WERI-Rb-1 (cell line): ENCODE results near the gene ITFG2.
"Not testable (repeated sequence)": the region's sequence is repeated elsewhere in the genome, so short reads cannot be mapped to it uniquely, and the experiment has no call there.

Source experiments
- DNase-seq: peaks from one replicate; pipeline ENCODE4 v3.0.0-alpha.2; 2020
- H3K27ac ChIP-seq: fragments of 250-450 bp; sonication (Bioruptor Pico); 2 replicates; pipeline ENCODE4 v1.5.1; 2020; ENCODE audit warnings: mild to moderate bottlenecking, moderate library complexity
- H3K27me3 ChIP-seq: fragments of 250-450 bp; sonication (Bioruptor Pico); 2 replicates; pipeline ENCODE4 v1.5.1; 2021; ENCODE audit warnings: mild to moderate bottlenecking, low read depth, moderate library complexity; ENCODE audit not compliant: insufficient read depth, severe bottlenecking
- H3K36me3 ChIP-seq: fragments of 250-450 bp; sonication (Bioruptor Pico); 2 replicates; pipeline ENCODE4 v1.5.1; 2020; ENCODE audit warnings: mild to moderate bottlenecking, moderate library complexity
- H3K4me3 ChIP-seq: 2 replicates; pipeline ENCODE4 v1.5.1; 2011; ENCODE audit warnings: low read depth, mild to moderate bottlenecking, control low read depth, low read length
- H3K9me3 ChIP-seq: fragments of 250-450 bp; sonication (Bioruptor Pico); 2 replicates; pipeline ENCODE4 v1.5.1; 2021; ENCODE audit warnings: mild to moderate bottlenecking, moderate library complexity; ENCODE audit not compliant: severe bottlenecking
- CTCF ChIP-seq: IDR thresholded peaks from 2 replicates; pipeline ENCODE4 v1.5.1; 2011; ENCODE audit warnings: low read depth, mild to moderate bottlenecking, control low read depth, inconsistent platforms, low read length

Gene ITFG2

GRCh38 chr12:2769866-2770533 lies 42.5 kb upstream of the ITFG2 start:
- Histone ChIP-seq H3K27me3 (no peaks in the 10 kb centered on the region), H3K36me3 (no peaks in the 10 kb centered on the region), H3K4me3 (no peak overlapping the region), H3K27ac (no peak overlapping the region), H3K9me3 (no peaks in the 10 kb centered on the region)
- DNase-seq: no peak
- TF ChIP-seq CTCF: no peak

DNA sequence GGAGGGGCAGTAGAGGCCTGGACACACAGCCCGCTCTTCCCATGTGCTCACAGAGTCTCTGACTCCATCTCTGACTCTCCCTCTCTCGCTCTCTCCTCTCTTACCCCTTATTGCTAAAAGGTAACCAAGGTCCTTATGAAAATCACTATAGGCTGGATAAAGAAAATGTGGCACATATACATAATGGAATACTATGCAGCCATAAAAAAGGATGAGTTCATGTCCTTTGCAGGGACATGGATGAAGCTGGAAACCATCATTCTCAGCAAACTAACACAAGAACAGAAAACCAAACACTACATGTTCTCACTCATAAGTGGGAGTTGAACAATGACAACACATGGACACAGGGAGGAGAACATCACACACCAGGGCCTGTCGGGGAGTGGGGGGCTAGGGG lies 41.9 kb upstream of the ITFG2 start:
- not testable (repeated sequence) for H3K4me3 ChIP-seq, H3K9me3 ChIP-seq, H3K27ac ChIP-seq, H3K27me3 ChIP-seq, H3K36me3 ChIP-seq, DNase-seq

- no peaks in the 10 kb centered on the region for H3K27me3 ChIP-seq
- DNase-seq: no peak
These were observed 40.1 kb upstream of the ITFG2 start for GRCh38 chr12:2772370-2772769.

DNA sequence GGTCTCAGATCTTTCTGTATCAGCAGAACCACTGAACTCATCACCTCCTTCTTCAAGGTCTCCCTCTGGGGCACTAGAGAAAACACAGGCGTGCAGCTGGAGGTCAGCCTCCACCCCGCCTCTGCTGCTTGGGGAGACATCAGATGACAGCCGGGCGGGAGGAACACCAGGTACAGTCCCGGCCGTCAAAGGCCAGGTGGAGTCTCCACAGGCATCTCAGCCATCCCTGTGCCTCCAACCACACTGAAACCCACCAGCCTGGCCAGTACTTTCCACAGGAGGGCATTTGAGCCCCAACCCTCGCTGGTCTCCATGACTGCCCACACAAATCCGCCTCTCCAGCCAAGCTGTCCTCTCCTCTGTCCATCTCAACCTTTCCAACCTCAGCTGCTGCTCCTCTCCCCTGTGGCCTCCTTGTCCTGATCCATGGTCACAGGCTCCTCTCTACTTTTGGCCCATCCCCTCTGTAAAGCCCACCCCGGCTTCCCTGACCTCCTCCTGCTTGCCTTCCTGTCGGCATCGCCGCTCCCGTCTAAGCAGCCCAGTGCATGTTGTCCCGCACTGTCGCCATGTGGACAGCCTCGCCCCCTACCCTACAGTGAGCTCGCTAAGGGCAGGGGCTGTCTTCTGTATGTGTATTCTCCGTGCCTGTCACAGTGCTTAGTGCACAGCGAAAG lies 39.1 kb upstream of the ITFG2 start:
- DNase-seq: no peak
- no peaks in the 10 kb centered on the region for H3K9me3 ChIP-seq
- H3K36me3 ChIP-seq: no peaks in the 10 kb centered on the region
- TF ChIP-seq CTCF: no peak
- H3K4me3 ChIP-seq: no peak overlapping the region
- H3K27ac ChIP-seq: no peak overlapping the region
- H3K27me3 ChIP-seq: no peaks in the 10 kb centered on the region

More at GRCh38 chr12:2772370-2772769, 40.1 kb upstream of the ITFG2 start:
- no peak for TF ChIP-seq CTCF
- Histone ChIP-seq H3K9me3 (no peaks in the 10 kb centered on the region), H3K27ac (no peak overlapping the region), H3K36me3 (no peaks in the 10 kb centered on the region), H3K4me3 (no peak overlapping the region)

GRCh38 chr12:2775431-2775830 lies 37.0 kb upstream of the ITFG2 start:
- no peaks in the 10 kb centered on the region for H3K27me3 ChIP-seq
- no peak for TF ChIP-seq CTCF
- no peaks in the 10 kb centered on the region for H3K36me3 ChIP-seq
- no peaks in the 10 kb centered on the region for H3K9me3 ChIP-seq
- DNase-seq: no peak
- H3K27ac ChIP-seq: no peak overlapping the region
- no peak overlapping the region for H3K4me3 ChIP-seq

- Histone ChIP-seq H3K36me3 (no peaks in the 10 kb centered on the region), H3K27me3 (no peaks in the 10 kb centered on the region), H3K27ac (no peak overlapping the region), H3K4me3 (no peak overlapping the region), H3K9me3 (no peaks in the 10 kb centered on the region)
- no peak for DNase-seq
- no peak for TF ChIP-seq CTCF
These were observed 36.2 kb upstream of the ITFG2 start for GRCh38 chr12:2776129-2776806.
